Activated T-cell treated with anti-CD3 and anti-CD28 coated beads, Interleukin-2, amount 50 U/mL, for 24 hours (primary cell): Measurements from ENCODE around the gene SUGCT.
A peak's percentile ranks its signal among the peaks of the same experiment; 100 is the strongest.

Experiments used
- DNase-seq: peaks from one replicate; pipeline ENCODE4 v3.0.0-alpha.2; 2020
- H3K27ac Mint-ChIP-seq: 2 replicates; pipeline ENCODE4 v1.8.0; 2020; ENCODE audit warnings: mild to moderate bottlenecking, mixed read lengths
- H3K27me3 Mint-ChIP-seq: 2 replicates; pipeline ENCODE4 v1.8.0; 2020; ENCODE audit warnings: mixed read lengths
- H3K36me3 Mint-ChIP-seq: 2 replicates; pipeline ENCODE4 v1.8.0; 2020; ENCODE audit warnings: low read depth, mixed read lengths
- H3K4me1 Mint-ChIP-seq: 2 replicates; pipeline ENCODE4 v1.8.0; 2020; ENCODE audit warnings: low read depth, mixed read lengths
- H3K4me3 Mint-ChIP-seq: 2 replicates; pipeline ENCODE4 v1.8.0; 2020; ENCODE audit warnings: mild to moderate bottlenecking, moderate library complexity, mixed read lengths
- H3K9me3 Mint-ChIP-seq: 2 replicates; pipeline ENCODE4 v1.8.0; 2020; ENCODE audit warnings: mixed read lengths

Gene SUGCT

GRCh38 chr7:40680657-40681056 is 545.9 kb downstream of the SUGCT start:
- Mint-ChIP-seq H3K36me3 (no peaks in the 10 kb centered on the region), H3K4me1 (no peaks in the 10 kb centered on the region), H3K27ac (no peak overlapping the region), H3K9me3 (no peaks in the 10 kb centered on the region), H3K4me3 (no peak overlapping the region), H3K27me3 (no peaks in the 10 kb centered on the region)
- no peak for DNase-seq

DNA sequence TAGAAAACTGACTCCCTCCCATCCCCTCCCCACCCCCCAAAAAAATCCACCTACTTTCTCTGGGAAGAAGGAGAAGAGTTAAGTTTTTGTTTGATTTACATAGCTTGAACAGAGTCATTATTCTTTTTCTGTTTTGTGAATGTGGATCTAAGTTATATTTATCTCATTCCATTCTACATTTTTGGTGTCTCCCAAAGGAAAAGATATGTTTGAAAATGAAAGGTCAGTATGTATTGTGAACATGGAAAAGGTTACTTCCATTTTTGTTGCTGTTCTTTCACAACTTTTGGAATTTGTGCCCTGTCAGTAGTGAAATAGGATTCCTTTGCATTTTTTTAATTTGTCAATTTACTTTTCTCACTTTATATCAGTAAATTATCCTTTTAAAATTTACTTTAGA is 547.9 kb downstream of the SUGCT start:
- no peak for DNase-seq
- no peaks in the 10 kb centered on the region for H3K9me3 Mint-ChIP-seq
- no peaks in the 10 kb centered on the region for H3K4me1 Mint-ChIP-seq
- no peaks in the 10 kb centered on the region for H3K36me3 Mint-ChIP-seq
- H3K27ac Mint-ChIP-seq, result no peak overlapping the region
- no peaks in the 10 kb centered on the region for H3K27me3 Mint-ChIP-seq
- H3K4me3 Mint-ChIP-seq, result no peak overlapping the region

DNA sequence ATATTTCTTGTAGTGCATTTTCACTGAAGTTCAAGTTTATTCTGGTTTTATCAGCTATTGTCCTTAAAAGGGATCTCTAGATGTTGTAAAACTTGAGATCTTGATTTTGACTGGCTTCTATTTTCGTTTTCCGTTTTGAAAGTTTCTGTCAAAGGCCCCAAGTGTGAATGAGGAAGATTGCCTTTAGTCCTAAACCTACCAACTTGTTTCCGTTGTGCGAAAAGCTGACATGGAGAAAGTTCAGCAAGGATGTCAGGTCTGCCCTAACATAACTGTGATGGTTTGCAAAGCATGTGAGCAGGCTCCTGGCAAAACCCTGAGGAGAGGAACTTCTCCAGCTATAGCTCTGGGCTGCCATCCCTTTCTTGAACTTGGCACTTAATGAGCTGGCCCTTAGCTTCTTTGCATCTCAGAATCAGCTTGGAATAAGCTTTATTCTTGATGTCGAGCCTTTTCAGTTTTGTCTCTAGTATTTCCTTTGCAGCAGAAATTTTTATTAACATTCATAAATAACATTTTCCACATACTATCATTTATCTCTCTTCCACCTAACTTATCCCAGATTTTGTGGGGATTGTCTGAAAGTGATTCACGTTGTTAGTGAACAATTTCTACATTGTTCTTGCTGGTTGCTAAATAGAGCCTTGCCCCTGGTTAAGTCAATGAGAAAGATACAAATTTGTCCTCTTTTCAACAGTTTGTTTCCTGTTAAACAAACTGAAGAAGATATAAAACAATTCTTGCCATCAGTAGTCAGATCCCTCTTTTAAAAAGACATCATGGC is 559.4 kb downstream of the SUGCT start:
- DNase-seq, result no peak
- Mint-ChIP-seq H3K36me3 (no peaks in the 10 kb centered on the region), H3K4me3 (no peak overlapping the region), H3K9me3 (no peaks in the 10 kb centered on the region), H3K4me1 (no peaks in the 10 kb centered on the region), H3K27me3 (no peaks in the 10 kb centered on the region), H3K27ac (no peak overlapping the region)

- Mint-ChIP-seq H3K4me1 (peaks cover 2% of the 10 kb centered on the region), H3K27ac (no peak overlapping the region), H3K27me3 (no peaks in the 10 kb centered on the region), H3K4me3 (no peak overlapping the region), H3K9me3 (no peaks in the 10 kb centered on the region), H3K36me3 (no peaks in the 10 kb centered on the region)
- no peak for DNase-seq
Measured at GRCh38 chr7:40694991-40695390, 560.2 kb downstream of the SUGCT start.

GRCh38 chr7:40697653-40698052 is 562.8 kb downstream of the SUGCT start:
- peaks cover 29% of the 10 kb centered on the region for H3K4me1 Mint-ChIP-seq
- no peak for DNase-seq
- H3K9me3 Mint-ChIP-seq, result no peaks in the 10 kb centered on the region
- H3K4me3 Mint-ChIP-seq, result no peak overlapping the region
- H3K27me3 Mint-ChIP-seq, result no peaks in the 10 kb centered on the region
- no peak overlapping the region for H3K27ac Mint-ChIP-seq
- no peaks in the 10 kb centered on the region for H3K36me3 Mint-ChIP-seq

GRCh38 chr7:40698214-40698920 is 563.6 kb downstream of the SUGCT start:
- DNase-seq, result no peak
- Mint-ChIP-seq H3K36me3 (no peaks in the 10 kb centered on the region), H3K4me3 (no peak overlapping the region), H3K4me1 (peaks cover 29% of the 10 kb centered on the region), H3K9me3 (no peaks in the 10 kb centered on the region), H3K27ac (no peak overlapping the region), H3K27me3 (no peaks in the 10 kb centered on the region)

- H3K4me1 Mint-ChIP-seq, result peaks cover 29% of the 10 kb centered on the region
Measured at GRCh38 chr7:40698921-40699260, 564.1 kb downstream of the SUGCT start.

DNA sequence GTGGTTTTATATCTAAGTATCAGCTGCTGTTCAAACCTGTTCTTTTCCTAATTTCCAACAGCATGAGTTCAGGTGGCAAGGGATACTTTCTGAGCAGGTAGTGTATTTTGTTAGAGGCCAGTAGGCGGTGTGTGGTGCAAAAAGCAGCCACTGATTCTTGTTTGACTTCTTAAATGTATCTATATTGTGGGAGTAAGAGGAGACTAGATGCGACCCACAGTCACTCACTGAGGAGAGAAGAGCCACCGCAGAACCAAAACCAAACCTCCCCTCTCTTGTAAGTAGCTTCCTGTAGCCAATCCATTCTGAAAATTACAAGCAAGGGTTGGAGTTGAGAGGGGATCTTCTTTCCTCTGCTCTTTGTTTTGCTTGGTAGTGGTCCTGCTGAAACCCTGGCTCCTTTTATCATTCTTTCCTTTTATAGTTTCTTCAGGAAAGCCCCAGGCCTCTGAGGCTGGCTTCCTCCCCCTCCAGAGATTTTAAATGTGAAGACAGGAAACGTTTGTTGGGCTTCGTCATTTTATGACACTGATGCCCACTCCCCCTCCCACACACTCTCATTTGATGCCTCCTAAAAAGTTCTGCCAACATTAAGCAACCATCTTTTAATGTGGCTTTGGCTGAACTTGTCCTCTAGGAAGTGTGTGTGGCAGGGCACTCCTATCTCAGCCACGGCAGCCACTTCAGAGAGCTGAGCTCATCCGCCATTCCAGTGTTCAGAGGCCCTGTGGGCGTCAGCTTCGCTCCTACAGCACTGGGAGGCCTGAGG is 566.0 kb downstream of the SUGCT start:
- H3K27ac Mint-ChIP-seq, result peak overlapping the region; percentile 68

More at GRCh38 chr7:40698921-40699260, 564.1 kb downstream of the SUGCT start:
- no peak overlapping the region for H3K27ac Mint-ChIP-seq
- no peaks in the 10 kb centered on the region for H3K36me3 Mint-ChIP-seq
- no peaks in the 10 kb centered on the region for H3K9me3 Mint-ChIP-seq
- no peak overlapping the region for H3K4me3 Mint-ChIP-seq
- H3K27me3 Mint-ChIP-seq, result no peaks in the 10 kb centered on the region
- no peak for DNase-seq

DNA sequence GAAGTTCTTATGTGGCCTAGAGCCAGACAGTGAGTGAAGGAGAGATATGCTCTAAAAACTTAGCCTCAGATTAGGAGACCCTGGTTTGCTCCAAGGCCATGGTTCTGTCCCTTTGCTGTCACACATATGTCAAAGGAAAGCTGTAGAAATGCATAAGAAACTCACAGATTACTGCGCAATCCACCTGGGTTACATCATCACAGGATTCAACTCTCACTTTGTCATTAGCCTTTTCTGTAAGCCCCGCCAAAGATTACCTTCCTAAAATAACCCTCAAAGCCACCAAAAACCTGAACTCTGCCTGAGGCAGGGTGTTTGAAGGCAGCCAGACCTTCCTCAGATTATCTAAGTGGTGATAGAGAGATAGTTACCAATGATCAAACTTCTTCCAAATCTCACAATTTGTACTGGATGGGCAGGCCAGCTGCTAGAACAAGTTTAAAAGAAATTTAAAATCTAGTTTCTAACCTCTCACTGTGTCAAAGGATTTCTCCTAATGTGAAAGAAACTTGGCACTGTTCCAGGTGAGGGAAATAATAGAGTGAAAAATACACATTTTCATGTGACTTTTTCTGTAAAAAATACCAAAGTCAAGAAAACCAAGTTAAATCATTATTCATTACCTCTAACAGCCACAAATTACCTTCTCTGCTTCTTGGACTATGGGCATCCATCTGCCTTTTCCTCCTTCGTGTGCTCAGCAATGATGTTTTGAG is 567.2 kb downstream of the SUGCT start:
- peaks cover 29% of the 10 kb centered on the region for H3K4me1 Mint-ChIP-seq
- H3K4me3 Mint-ChIP-seq, result no peak overlapping the region
- H3K9me3 Mint-ChIP-seq, result no peaks in the 10 kb centered on the region
- no peaks in the 10 kb centered on the region for H3K36me3 Mint-ChIP-seq
- no peak overlapping the region for H3K27ac Mint-ChIP-seq
- DNase-seq, result no peak
- H3K27me3 Mint-ChIP-seq, result no peaks in the 10 kb centered on the region

More for the DNA sequence above, 566.0 kb downstream of the SUGCT start:
- Mint-ChIP-seq H3K36me3 (no peaks in the 10 kb centered on the region), H3K4me1 (peaks cover 29% of the 10 kb centered on the region), H3K9me3 (no peaks in the 10 kb centered on the region), H3K4me3 (peak overlapping the region; percentile 20), H3K27me3 (no peaks in the 10 kb centered on the region)
- DNase-seq, result no peak

GRCh38 chr7:40704172-40704571 is 569.4 kb downstream of the SUGCT start:
- Mint-ChIP-seq H3K4me1 (peaks cover 33% of the 10 kb centered on the region), H3K9me3 (peaks cover 2% of the 10 kb centered on the region), H3K27ac (no peak overlapping the region), H3K36me3 (no peaks in the 10 kb centered on the region), H3K27me3 (no peaks in the 10 kb centered on the region), H3K4me3 (no peak overlapping the region)
- DNase-seq, result no peak

- no peak overlapping the region for H3K4me3 Mint-ChIP-seq
Measured at GRCh38 chr7:40706829-40707228, 572.0 kb downstream of the SUGCT start.

GRCh38 chr7:40709062-40709964 is 574.5 kb downstream of the SUGCT start:
- DNase-seq, result no peak
- no peaks in the 10 kb centered on the region for H3K27me3 Mint-ChIP-seq
- peaks cover 7% of the 10 kb centered on the region for H3K4me1 Mint-ChIP-seq
- H3K27ac Mint-ChIP-seq, result no peak overlapping the region
- H3K4me3 Mint-ChIP-seq, result no peak overlapping the region
- H3K36me3 Mint-ChIP-seq, result no peaks in the 10 kb centered on the region
- H3K9me3 Mint-ChIP-seq, result peaks cover 3% of the 10 kb centered on the region

More at GRCh38 chr7:40706829-40707228, 572.0 kb downstream of the SUGCT start:
- no peak for DNase-seq
- Mint-ChIP-seq H3K36me3 (no peaks in the 10 kb centered on the region), H3K9me3 (peaks cover 3% of the 10 kb centered on the region), H3K27ac (no peak overlapping the region), H3K27me3 (no peaks in the 10 kb centered on the region), H3K4me1 (peaks cover 15% of the 10 kb centered on the region)

GRCh38 chr7:40711706-40712105 is 576.9 kb downstream of the SUGCT start:
- no peak overlapping the region for H3K27ac Mint-ChIP-seq
- H3K36me3 Mint-ChIP-seq, result no peaks in the 10 kb centered on the region
- peaks cover 3% of the 10 kb centered on the region for H3K9me3 Mint-ChIP-seq
- H3K27me3 Mint-ChIP-seq, result no peaks in the 10 kb centered on the region
- DNase-seq, result no peak
- peaks cover 7% of the 10 kb centered on the region for H3K4me1 Mint-ChIP-seq
- H3K4me3 Mint-ChIP-seq, result no peak overlapping the region
